Esophagus squamous epithelium (tissue), 5 donors: ENCODE data around the gene EGFLAM. TPM values are rescaled to one million over a fixed set of nuclear protein-coding genes. Genes with fewer than 3 reads are reported as not detected.
"Not testable (repeated sequence)": the region's sequence is repeated elsewhere in the genome, so short reads cannot be mapped to it uniquely, and the experiment has no call there.

ENCODE experiments used
- DNase-seq: peaks from one replicate; lab custom pipeline; 2025; lab: John Stamatoyannopoulos, UW
- H3K27ac ChIP-seq, 4 donors: fragments of 200-600 bp; sonication (generic); one replicate each; pipeline ENCODE4 v1.5.1; 2016 to 2019; ENCODE audit warnings: mild to moderate bottlenecking in 1 of 4
- H3K27me3 ChIP-seq, 4 donors: fragments of 200-600 bp; sonication (generic); 1 replicate in 3 of 4; 2 replicates in 1 of 4; pipeline versions ENCODE4 v1.5.1 to v1.6.0; 2017 to 2021; ENCODE audit warnings: antibody characterized with exemption in 1 of 4
- H3K36me3 ChIP-seq, 3 donors: fragments of 200-600 bp; sonication (generic); one replicate each; pipeline ENCODE4 v1.5.1; 2016 to 2019
- H3K4me1 ChIP-seq, 3 donors: fragments of 200-600 bp; sonication (generic); one replicate each; pipeline ENCODE4 v1.5.1; 2017 to 2019
- H3K4me3 ChIP-seq, 4 donors: fragments of 200-600 bp; sonication (generic); 1 replicate in 3 of 4; 2 replicates in 1 of 4; pipeline ENCODE4 v1.5.1; 2016 to 2019; ENCODE audit warnings: mild to moderate bottlenecking in 2 of 4, moderate library complexity in 1 of 4
- H3K9me3 ChIP-seq, 3 donors: fragments of 200-600 bp; sonication (generic); one replicate each; pipeline ENCODE4 v1.5.1; 2016 to 2019
- CTCF ChIP-seq, 6 experiments: fragments of 450-650 bp in 4 of 6; fragments of 200-600 bp in 2 of 6; sonication (generic) in 2 of 6; IDR thresholded peaks; one replicate each; pipeline ENCODE4 v1.5.1; 2016 to 2019; ENCODE audit warnings: antibody characterized with exemption in 6 of 6, mild to moderate bottlenecking in 4 of 6, moderate library complexity in 4 of 6
- POLR2A ChIP-seq, 4 donors: fragments of 450-650 bp; IDR thresholded peaks; one replicate each; pipeline ENCODE4 v1.6.1; 2017; ENCODE audit warnings: antibody characterized with exemption in 4 of 4, mild to moderate bottlenecking in 4 of 4, moderate library complexity in 3 of 4
- WGBS, 2 donors: methylation state at CpG; one replicate each; pipeline ENCODE4 v1.1.5; 2018; 5-methylcytosine and 5-hydroxymethylcytosine counted together
- intact Hi-C: fragments of 100-400 bp; cut with DNase I; formaldehyde crosslinking; loops from one replicate; pipeline ENCODE4 v1.15.0; 2022
- total RNA-seq, 4 donors: library from RNA; depleted of rRNA; stranded (reverse); fragments of >200 nt; gene quantifications; one replicate each; pipeline ENCODE4 v1.1.0, GENCODE V29; 2016
- donor health status: DM: yes; HTN: yes; CAD: no.

The EGFLAM gene
- total RNA-seq, 4 donors from 2014 or later, result 0.38 to 3.3 (median 1.7) TPM

GRCh38 chr5:38331831-38332230 is 73.5 kb downstream of the EGFLAM start:
- Histone ChIP-seq H3K36me3 (no peaks in the 10 kb centered on the region), H3K27me3 (no peaks in the 10 kb centered on the region), H3K27ac (no peak overlapping the region), H3K9me3 (no peaks in the 10 kb centered on the region), H3K4me3 (no peak overlapping the region), H3K4me1 (no peaks in the 10 kb centered on the region)
- no peak for DNase-seq
- intact Hi-C loops, result no loop called here
- 61 to 72% methylated on average over 3 of the region's 3 CpGs for WGBS, 2 donors
- TF ChIP-seq CTCF (IDR thresholded peaks at IDR 0.05) (no peak), POLR2A (IDR thresholded peaks at IDR 0.05) (no peak)

- H3K27me3 ChIP-seq, intact Hi-C loops, H3K4me1 ChIP-seq, H3K36me3 ChIP-seq, H3K9me3 ChIP-seq, H3K27ac ChIP-seq, H3K4me3 ChIP-seq, DNase-seq: not testable (repeated sequence)
- WGBS, 2 donors, result 62 to 71% methylated on average over 4 of the region's 4 CpGs
Measured at GRCh38 chr5:38333181-38333580, 74.8 kb downstream of the EGFLAM start.

GRCh38 chr5:38338455-38338854 is 80.1 kb downstream of the EGFLAM start:
- no peak for TF ChIP-seq CTCF (IDR thresholded peaks at IDR 0.05)
- no peak for TF ChIP-seq POLR2A (IDR thresholded peaks at IDR 0.05)
- no peaks in the 10 kb centered on the region for H3K36me3 ChIP-seq
- intact Hi-C loops, result no loop called here
- no peaks in the 10 kb centered on the region for H3K9me3 ChIP-seq
- no peak overlapping the region for H3K27ac ChIP-seq
- no peak overlapping the region for H3K4me3 ChIP-seq
- no peak for DNase-seq
- 44 to 75% methylated on average over 4 to 11 of the region's 11 CpGs for WGBS, 2 donors
- no peaks in the 10 kb centered on the region for H3K4me1 ChIP-seq
- H3K27me3 ChIP-seq, result no peaks in the 10 kb centered on the region

- Histone ChIP-seq H3K27ac (no peak overlapping the region), H3K9me3 (no peaks in the 10 kb centered on the region), H3K36me3 (no peaks in the 10 kb centered on the region), H3K4me1 (no peaks in the 10 kb centered on the region), H3K4me3 (no peak overlapping the region), H3K27me3 (no peaks in the 10 kb centered on the region)
- intact Hi-C loops, result no loop called here
- DNase-seq, result no peak
- TF ChIP-seq POLR2A (IDR thresholded peaks at IDR 0.05), result no peak
- no peak for TF ChIP-seq CTCF (IDR thresholded peaks at IDR 0.05)
- WGBS, 2 donors, result 40 to 43% methylated on average over 3 of the region's 3 CpGs
Measured at GRCh38 chr5:38339446-38339845, 81.1 kb downstream of the EGFLAM start.

GRCh38 chr5:38341056-38341455 is 82.7 kb downstream of the EGFLAM start:
- TF ChIP-seq CTCF (IDR thresholded peaks at IDR 0.05) (no peak), POLR2A (IDR thresholded peaks at IDR 0.05) (no peak)

GRCh38 chr5:38341641-38342040 is 83.3 kb downstream of the EGFLAM start:
- 57 to 63% methylated on average over 3 of the region's 3 CpGs for WGBS, 2 donors
- no peak for DNase-seq
- H3K4me1 ChIP-seq, result no peaks in the 10 kb centered on the region

More at GRCh38 chr5:38341056-38341455, 82.7 kb downstream of the EGFLAM start:
- H3K36me3 ChIP-seq, result no peaks in the 10 kb centered on the region
- DNase-seq, result no peak
- no peaks in the 10 kb centered on the region for H3K9me3 ChIP-seq
- no peak overlapping the region for H3K4me3 ChIP-seq
- H3K4me1 ChIP-seq, result no peaks in the 10 kb centered on the region
- no peaks in the 10 kb centered on the region for H3K27me3 ChIP-seq
- WGBS, 2 donors, result 64 to 81% methylated on average over 5 of the region's 5 CpGs
- H3K27ac ChIP-seq, result no peak overlapping the region
- intact Hi-C loops, result no loop called here

More at GRCh38 chr5:38341641-38342040, 83.3 kb downstream of the EGFLAM start:
- intact Hi-C loops, result no loop called here
- no peaks in the 10 kb centered on the region for H3K36me3 ChIP-seq
- TF ChIP-seq CTCF (IDR thresholded peaks at IDR 0.05), result no peak
- no peak for TF ChIP-seq POLR2A (IDR thresholded peaks at IDR 0.05)
- no peak overlapping the region for H3K27ac ChIP-seq
- no peaks in the 10 kb centered on the region for H3K9me3 ChIP-seq
- no peaks in the 10 kb centered on the region for H3K27me3 ChIP-seq
- H3K4me3 ChIP-seq, result no peak overlapping the region
